ENCODE measurements around the gene RRP12.

RRP12 gene

GRCh38 chr10:97434557-97434956 lies 33.4 kb upstream of the RRP12 start:
- Histone ChIP-seq H3K18ac (ENCODE audit: low read depth in 1 of 2, low read length in 2 of 2) (no peak overlapping the region), H3K9me3 (ENCODE audit: control insufficient read depth, low read length) (no peaks in the 10 kb centered on the region), H2BK15ac (ENCODE audit: low read depth, poor library complexity, severe bottlenecking) (no peak overlapping the region), H3K14ac (ENCODE audit: low read length in 2 of 2) (no peak overlapping the region), H3K4ac (ENCODE audit: low read depth in 1 of 2, low read length in 2 of 2) (no peak overlapping the region), H3K27me3 (ENCODE audit: control insufficient read depth in 1 of 2, insufficient read depth in 1 of 2, low read length in 2 of 2) (no peaks in the 10 kb centered on the region), H4K8ac (ENCODE audit: low read length) (peak overlapping the region; percentile 54), H3K4me1 (ENCODE audit: control insufficient read depth, insufficient read depth, low read depth, low read length) (peaks cover 2% of the 10 kb centered on the region), H3K79me1 (replicated peaks; ENCODE audit: low read length, poor library complexity, severe bottlenecking) (peaks cover 12% of the 10 kb centered on the region), H2BK12ac (ENCODE audit: low read length in 2 of 2) (no peak overlapping the region), H3K9ac (ENCODE audit: low read length) (no peak overlapping the region), H2BK120ac (ENCODE audit: low read depth, low read length) (no peak overlapping the region), H4K91ac (ENCODE audit: low read length) (no peak overlapping the region), H3K4me3 (ENCODE audit: insufficient read depth in 1 of 2, low read depth in 1 of 2, low read length in 2 of 2) (no peak overlapping the region), H3K27ac (ENCODE audit: low read length, poor library complexity, severe bottlenecking) (no peak overlapping the region), H2BK5ac (ENCODE audit: low read depth, low read length, poor library complexity, severe bottlenecking) (no peak overlapping the region), H2AFZ (ENCODE audit: low read depth, low read length) (no peak overlapping the region), H3K4me2 (ENCODE audit: low read length, poor library complexity, severe bottlenecking) (no peak overlapping the region), H3K23ac (ENCODE audit: low read length in 2 of 2) (no peak overlapping the region), H2AK5ac (ENCODE audit: low read length, severe bottlenecking) (no peak overlapping the region), H3K36me3 (ENCODE audit: control insufficient read depth in 1 of 2, insufficient read depth in 2 of 2, low read depth in 1 of 2, low read length in 2 of 2) (peaks cover 54 to 86% of the 10 kb centered on the region in 2 experiments)
- no peak for DNase-seq
- 93% methylated on average over 1 of the region's 1 CpG for WGBS

GRCh38 chr10:97434055-97434454 lies 32.9 kb upstream of the RRP12 start:
- Histone ChIP-seq H2AK5ac (ENCODE audit: low read length, severe bottlenecking) (no peak overlapping the region), H3K4me2 (ENCODE audit: low read length, poor library complexity, severe bottlenecking) (no peak overlapping the region), H2BK5ac (ENCODE audit: low read depth, low read length, poor library complexity, severe bottlenecking) (no peak overlapping the region), H3K4me1 (ENCODE audit: control insufficient read depth, insufficient read depth, low read depth, low read length) (peaks cover 2% of the 10 kb centered on the region), H2BK15ac (ENCODE audit: low read depth, poor library complexity, severe bottlenecking) (no peak overlapping the region), H3K27me3 (ENCODE audit: control insufficient read depth in 1 of 2, insufficient read depth in 1 of 2, low read length in 2 of 2) (no peaks in the 10 kb centered on the region), H3K9ac (ENCODE audit: low read length) (no peak overlapping the region), H3K9me3 (ENCODE audit: control insufficient read depth, low read length) (no peaks in the 10 kb centered on the region), H2BK12ac (ENCODE audit: low read length in 2 of 2) (no peak overlapping the region), H3K23ac (ENCODE audit: low read length in 2 of 2) (no peak overlapping the region), H2BK120ac (ENCODE audit: low read depth, low read length) (no peak overlapping the region), H3K27ac (ENCODE audit: low read length, poor library complexity, severe bottlenecking) (no peak overlapping the region), H2AFZ (ENCODE audit: low read depth, low read length) (no peak overlapping the region), H3K4me3 (ENCODE audit: insufficient read depth in 1 of 2, low read depth in 1 of 2, low read length in 2 of 2) (no peak overlapping the region), H4K8ac (ENCODE audit: low read length) (no peak overlapping the region), H3K14ac (ENCODE audit: low read length in 2 of 2) (no peak overlapping the region), H3K79me1 (replicated peaks; ENCODE audit: low read length, poor library complexity, severe bottlenecking) (peaks cover 12% of the 10 kb centered on the region), H3K4ac (ENCODE audit: low read depth in 1 of 2, low read length in 2 of 2) (no peak overlapping the region), H3K36me3 (ENCODE audit: control insufficient read depth in 1 of 2, insufficient read depth in 2 of 2, low read depth in 1 of 2, low read length in 2 of 2) (peaks cover 51 to 85% of the 10 kb centered on the region in 2 experiments), H3K18ac (ENCODE audit: low read depth in 1 of 2, low read length in 2 of 2) (no peak overlapping the region), H4K91ac (ENCODE audit: low read length) (no peak overlapping the region)
- DNase-seq, result no peak

GRCh38 chr10:97428572-97428981 lies 27.4 kb upstream of the RRP12 start:
- no peaks in the 10 kb centered on the region for H3K27me3 ChIP-seq (ENCODE audit: control insufficient read depth in 1 of 2, insufficient read depth in 1 of 2, low read length in 2 of 2)
- peak overlapping the region; percentile 44 for H3K27ac ChIP-seq (ENCODE audit: low read length, poor library complexity, severe bottlenecking)
- peaks cover 7% of the 10 kb centered on the region for H3K79me1 ChIP-seq (replicated peaks; ENCODE audit: low read length, poor library complexity, severe bottlenecking)
- H3K9me3 ChIP-seq (ENCODE audit: control insufficient read depth, low read length), result no peaks in the 10 kb centered on the region
- peak overlapping the region; percentile 98 for H3K9ac ChIP-seq (ENCODE audit: low read length)
- no peak overlapping the region for H2AFZ ChIP-seq (ENCODE audit: low read depth, low read length)
- peaks cover 20 to 36% of the 10 kb centered on the region in 2 experiments for H3K36me3 ChIP-seq (ENCODE audit: control insufficient read depth in 1 of 2, insufficient read depth in 2 of 2, low read depth in 1 of 2, low read length in 2 of 2)
- H3K4ac ChIP-seq (ENCODE audit: low read depth in 1 of 2, low read length in 2 of 2), result peak overlapping the region in 1 of 2 experiments; percentile 75
- H3K4me3 ChIP-seq (ENCODE audit: insufficient read depth in 1 of 2, low read depth in 1 of 2, low read length in 2 of 2), result peak overlapping the region in 1 of 2 experiments; percentile 98
- H3K14ac ChIP-seq (ENCODE audit: low read length in 2 of 2), result no peak overlapping the region
- H3K23ac ChIP-seq (ENCODE audit: low read length in 2 of 2), result no peak overlapping the region
- H4K8ac ChIP-seq (ENCODE audit: low read length), result no peak overlapping the region
- no peak overlapping the region for H2BK5ac ChIP-seq (ENCODE audit: low read depth, low read length, poor library complexity, severe bottlenecking)
- no peak overlapping the region for H4K91ac ChIP-seq (ENCODE audit: low read length)
- no peak overlapping the region for H2BK15ac ChIP-seq (ENCODE audit: low read depth, poor library complexity, severe bottlenecking)
- H2BK120ac ChIP-seq (ENCODE audit: low read depth, low read length), result no peak overlapping the region
- peaks cover 2% of the 10 kb centered on the region for H3K4me1 ChIP-seq (ENCODE audit: control insufficient read depth, insufficient read depth, low read depth, low read length)
- H3K18ac ChIP-seq (ENCODE audit: low read depth in 1 of 2, low read length in 2 of 2), result no peak overlapping the region
- WGBS, result 67% methylated on average over 3 of the region's 4 CpGs
- peak overlapping the region; percentile 87 for H2AK5ac ChIP-seq (ENCODE audit: low read length, severe bottlenecking)
- no peak overlapping the region for H2BK12ac ChIP-seq (ENCODE audit: low read length in 2 of 2)
- DNase-seq, result peak; percentile 46
- H3K4me2 ChIP-seq (ENCODE audit: low read length, poor library complexity, severe bottlenecking), result peak overlapping the region; percentile 56

- Histone ChIP-seq H3K36me3 (ENCODE audit: control insufficient read depth in 1 of 2, insufficient read depth in 2 of 2, low read depth in 1 of 2, low read length in 2 of 2) (peaks cover 17 to 31% of the 10 kb centered on the region in 2 experiments), H2BK15ac (ENCODE audit: low read depth, poor library complexity, severe bottlenecking) (no peak overlapping the region), H3K14ac (ENCODE audit: low read length in 2 of 2) (peak overlapping the region in 1 of 2 experiments; percentile 90), H3K4me3 (ENCODE audit: insufficient read depth in 1 of 2, low read depth in 1 of 2, low read length in 2 of 2) (peak overlapping the region; percentile 45 to 98), H2BK5ac (ENCODE audit: low read depth, low read length, poor library complexity, severe bottlenecking) (no peak overlapping the region), H3K18ac (ENCODE audit: low read depth in 1 of 2, low read length in 2 of 2) (peak overlapping the region in 1 of 2 experiments; percentile 73), H4K91ac (ENCODE audit: low read length) (peak overlapping the region; percentile 8), H2AK5ac (ENCODE audit: low read length, severe bottlenecking) (peak overlapping the region; percentile 88), H2BK12ac (ENCODE audit: low read length in 2 of 2) (no peak overlapping the region), H3K4me2 (ENCODE audit: low read length, poor library complexity, severe bottlenecking) (peak overlapping the region; percentile 88), H3K4me1 (ENCODE audit: control insufficient read depth, insufficient read depth, low read depth, low read length) (peaks cover 6% of the 10 kb centered on the region), H4K8ac (ENCODE audit: low read length) (peak overlapping the region; percentile 45), H3K4ac (ENCODE audit: low read depth in 1 of 2, low read length in 2 of 2) (peak overlapping the region in 1 of 2 experiments; percentile 17), H3K79me1 (replicated peaks; ENCODE audit: low read length, poor library complexity, severe bottlenecking) (peaks cover 9% of the 10 kb centered on the region), H3K23ac (ENCODE audit: low read length in 2 of 2) (peak overlapping the region in 1 of 2 experiments; percentile 9), H3K27ac (ENCODE audit: low read length, poor library complexity, severe bottlenecking) (peak overlapping the region; percentile 90), H3K9me3 (ENCODE audit: control insufficient read depth, low read length) (no peaks in the 10 kb centered on the region), H3K27me3 (ENCODE audit: control insufficient read depth in 1 of 2, insufficient read depth in 1 of 2, low read length in 2 of 2) (no peaks in the 10 kb centered on the region), H2BK120ac (ENCODE audit: low read depth, low read length) (no peak overlapping the region), H3K9ac (ENCODE audit: low read length) (peak overlapping the region; percentile 98), H2AFZ (ENCODE audit: low read depth, low read length) (no peak overlapping the region)
- peak; percentile 67 for DNase-seq
- 2% methylated on average over 7 of the region's 9 CpGs for WGBS
Measured at GRCh38 chr10:97427571-97428179, 26.5 kb upstream of the RRP12 start.

Measured in mesenchymal stem cell (in vitro differentiated cells and primary cell).